ENCODE results near the gene MAPK1.
A peak's percentile ranks its signal among the peaks of the same experiment; 100 is the strongest.
"Not testable (repeated sequence)": the region's sequence is repeated elsewhere in the genome, so short reads cannot be mapped to it uniquely, and the experiment has no call there.

The MAPK1 gene

DNA sequence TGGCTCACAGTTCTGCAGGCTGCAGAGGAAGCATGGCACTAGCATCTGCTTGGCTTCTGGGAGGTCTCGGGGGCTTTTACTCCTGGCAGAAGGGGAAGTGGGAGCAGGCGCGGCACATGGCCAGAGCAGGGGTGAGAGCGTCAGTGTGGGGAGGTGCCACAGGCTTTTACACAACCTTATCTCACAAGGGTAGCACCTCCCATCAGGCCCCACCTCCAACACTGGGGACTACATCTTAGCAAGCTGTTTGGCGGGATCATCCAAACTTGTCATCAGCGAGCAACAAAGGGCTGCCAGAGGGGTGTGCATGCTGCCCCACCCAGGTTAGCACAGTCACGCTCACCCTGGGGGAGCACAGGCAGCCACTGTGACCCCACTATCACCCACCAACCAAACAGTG is 112.9 kb downstream of the MAPK1 start:
- H3K4me3 ChIP-seq (ENCODE audit: low read length): no peak overlapping the region

DNA sequence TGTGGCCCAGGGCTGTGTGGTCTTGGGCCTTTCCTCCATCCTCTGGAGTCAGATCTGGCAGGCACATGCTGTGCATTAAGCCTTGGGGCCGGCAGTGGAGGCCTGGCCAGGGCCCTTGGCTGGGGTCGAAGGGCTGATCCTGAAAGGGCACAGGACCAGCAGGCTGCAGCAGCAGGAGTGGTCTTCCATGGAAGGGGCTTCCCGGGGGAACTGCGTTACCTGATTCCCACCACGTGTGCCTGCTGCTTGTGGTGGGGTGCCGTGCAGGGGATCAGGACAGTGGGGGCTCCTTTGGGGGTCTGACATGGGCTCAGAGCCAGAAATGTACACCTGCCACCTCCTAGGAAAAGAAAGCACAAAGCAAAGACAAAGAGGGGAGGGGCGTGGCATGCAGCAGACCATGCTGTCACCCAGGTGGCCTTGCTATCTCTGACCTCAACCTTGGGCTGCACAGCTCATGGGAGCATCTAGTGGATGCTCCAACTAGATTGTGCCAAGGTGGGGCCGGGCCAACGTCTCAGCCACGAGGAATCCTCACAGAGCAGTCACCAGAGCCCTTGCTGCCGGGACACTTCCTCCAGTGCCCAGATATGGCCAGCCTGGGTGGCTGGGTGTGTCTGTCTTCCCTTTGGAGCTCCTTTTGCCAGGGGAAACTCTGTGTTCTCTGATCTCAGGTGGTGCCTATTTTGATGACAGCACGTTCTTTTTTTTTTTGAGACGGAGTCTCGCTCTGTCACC is 113.9 kb downstream of the MAPK1 start:
- Histone ChIP-seq H3K27me3 (ENCODE audit: insufficient read depth, low read length) (no peaks in the 10 kb centered on the region), H3K4me1 (ENCODE audit: insufficient read depth, low read length) (0 out of 2 replicates have a peak, but pooled peaks cover 2% of the 10 kb centered on the region), H3K36me3 (ENCODE audit: insufficient read depth, low read depth, low read length) (no peaks in the 10 kb centered on the region), H3K27ac (ENCODE audit: low read length) (no peak overlapping the region), H3K4me3 (ENCODE audit: low read length) (no peak overlapping the region), H3K9me3 (ENCODE audit: insufficient read depth, low read depth, low read length) (no peaks in the 10 kb centered on the region), H3K9ac (ENCODE audit: low read depth, low read length) (no peak overlapping the region)

More for the DNA sequence above, 112.9 kb downstream of the MAPK1 start:
- H3K27ac ChIP-seq (ENCODE audit: low read length): no peak overlapping the region
- no peaks in the 10 kb centered on the region for H3K27me3 ChIP-seq (ENCODE audit: insufficient read depth, low read length)
- H3K4me1 ChIP-seq (ENCODE audit: insufficient read depth, low read length): no peaks in the 10 kb centered on the region
- no peak overlapping the region for H3K9ac ChIP-seq (ENCODE audit: low read depth, low read length)
- no peaks in the 10 kb centered on the region for H3K36me3 ChIP-seq (ENCODE audit: insufficient read depth, low read depth, low read length)
- no peaks in the 10 kb centered on the region for H3K9me3 ChIP-seq (ENCODE audit: insufficient read depth, low read depth, low read length)

DNA sequence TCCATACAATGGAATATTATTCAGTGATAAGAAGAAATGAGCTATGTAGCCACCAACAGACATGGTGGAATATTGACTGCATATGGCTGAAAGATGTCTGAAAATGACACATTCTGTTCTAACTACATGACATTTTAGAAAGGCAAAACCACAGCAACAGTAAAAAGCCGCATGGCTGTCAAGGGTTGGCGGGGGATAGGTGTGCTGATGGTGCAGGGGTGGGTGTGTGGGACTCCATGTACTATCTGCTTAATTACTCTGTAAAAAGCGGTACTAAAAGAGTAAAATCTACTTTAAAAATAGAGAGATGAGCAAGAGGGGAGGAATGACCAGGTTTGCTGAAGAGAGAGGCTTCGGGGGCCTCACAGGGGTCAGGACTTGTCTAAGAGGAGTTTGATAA is 115.2 kb downstream of the MAPK1 start:
- Histone ChIP-seq H3K9me3 (ENCODE audit: insufficient read depth, low read depth, low read length) (no peaks in the 10 kb centered on the region), H3K27me3 (ENCODE audit: insufficient read depth, low read length) (no peaks in the 10 kb centered on the region), H3K4me1 (ENCODE audit: insufficient read depth, low read length) (0 out of 2 replicates have a peak, but pooled peaks cover 3% of the 10 kb centered on the region), H3K4me3 (ENCODE audit: low read length) (no peak overlapping the region), H3K27ac (ENCODE audit: low read length) (no peak overlapping the region), H3K36me3 (ENCODE audit: insufficient read depth, low read depth, low read length) (no peaks in the 10 kb centered on the region), H3K9ac (ENCODE audit: low read depth, low read length) (no peak overlapping the region)

DNA sequence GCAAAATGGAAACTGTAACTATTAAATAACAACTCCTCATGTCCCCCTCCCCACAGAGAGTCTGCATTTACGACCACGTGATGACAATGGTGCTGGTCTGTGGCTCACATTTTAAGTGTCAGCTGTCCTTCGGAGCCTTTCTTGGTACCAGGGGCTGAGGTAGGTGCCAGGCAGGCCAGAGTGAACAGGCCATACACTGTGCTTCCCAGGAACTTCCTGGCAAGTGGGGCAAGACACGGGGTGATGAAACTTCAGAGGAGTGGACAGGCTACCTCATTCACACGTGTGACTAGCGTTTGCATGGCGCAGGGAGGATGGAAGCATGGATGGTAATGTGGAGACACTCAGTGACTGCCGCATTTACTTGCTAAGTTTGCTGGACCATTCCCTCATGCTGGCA is 121.5 kb downstream of the MAPK1 start:
- H3K9me3 ChIP-seq (ENCODE audit: insufficient read depth, low read depth, low read length): no peaks in the 10 kb centered on the region
- no peaks in the 10 kb centered on the region for H3K36me3 ChIP-seq (ENCODE audit: insufficient read depth, low read depth, low read length)
- H3K4me1 ChIP-seq (ENCODE audit: insufficient read depth, low read length): 0 out of 2 replicates have a peak, but pooled peaks cover 3% of the 10 kb centered on the region
- no peak overlapping the region for H3K27ac ChIP-seq (ENCODE audit: low read length)
- H3K27me3 ChIP-seq (ENCODE audit: insufficient read depth, low read length): peaks cover 9% of the 10 kb centered on the region
- H3K4me3 ChIP-seq (ENCODE audit: low read length): no peak overlapping the region
- no peak overlapping the region for H3K9ac ChIP-seq (ENCODE audit: low read depth, low read length)

DNA sequence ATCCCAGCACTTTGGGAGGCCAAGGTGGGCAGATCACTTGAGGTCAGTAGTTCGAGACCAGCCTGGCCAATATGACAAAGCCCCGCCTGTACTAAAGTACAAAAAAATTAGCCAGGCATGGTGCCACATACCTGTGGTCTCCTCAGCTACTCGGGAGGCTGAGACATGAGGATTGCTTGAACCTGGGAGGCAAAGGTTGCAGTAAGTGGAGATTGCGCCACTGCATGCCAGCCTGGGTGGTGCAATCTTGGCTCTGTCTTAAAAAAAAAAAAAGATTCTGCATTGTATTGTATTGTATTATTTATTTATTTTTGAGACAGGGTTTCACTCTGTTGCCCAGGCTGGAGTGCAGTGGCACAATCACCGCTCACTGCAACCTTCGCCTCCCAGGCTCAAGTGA is 122.5 kb downstream of the MAPK1 start:
- H3K27ac ChIP-seq (ENCODE audit: low read length); H3K9ac ChIP-seq (ENCODE audit: low read depth, low read length); H3K36me3 ChIP-seq (ENCODE audit: insufficient read depth, low read depth, low read length): not testable (repeated sequence)

DNA sequence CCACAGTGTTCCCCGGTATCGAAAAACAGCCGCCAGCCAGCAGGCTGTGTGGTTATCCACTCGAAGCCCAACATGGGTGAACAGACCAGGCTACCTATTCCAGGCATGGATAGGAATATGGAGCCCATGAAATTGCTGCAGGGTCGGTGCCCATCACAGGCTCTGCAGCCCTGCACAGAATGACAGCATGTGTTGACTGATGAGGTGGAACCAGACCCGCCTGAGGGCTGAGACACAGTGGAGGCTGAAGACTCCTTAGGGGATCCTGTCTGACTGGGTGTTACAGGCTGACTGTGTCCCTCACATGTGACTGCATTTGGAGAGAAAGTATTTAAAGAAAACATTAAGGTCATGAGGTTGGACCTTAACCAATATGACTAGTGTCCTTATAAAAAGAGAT is 125.7 kb downstream of the MAPK1 start:
- Histone ChIP-seq H3K4me3 (ENCODE audit: low read length) (no peak overlapping the region), H3K9ac (ENCODE audit: low read depth, low read length) (no peak overlapping the region), H3K27ac (ENCODE audit: low read length) (no peak overlapping the region), H3K9me3 (ENCODE audit: insufficient read depth, low read depth, low read length) (no peaks in the 10 kb centered on the region), H3K4me1 (ENCODE audit: insufficient read depth, low read length) (peaks cover 3% of the 10 kb centered on the region), H3K27me3 (ENCODE audit: insufficient read depth, low read length) (peaks cover 42% of the 10 kb centered on the region), H3K36me3 (ENCODE audit: insufficient read depth, low read depth, low read length) (no peaks in the 10 kb centered on the region)

More for the DNA sequence above, 122.5 kb downstream of the MAPK1 start:
- not testable (repeated sequence) for H3K4me3 ChIP-seq (ENCODE audit: low read length); H3K4me1 ChIP-seq (ENCODE audit: insufficient read depth, low read length); H3K9me3 ChIP-seq (ENCODE audit: insufficient read depth, low read depth, low read length)
- peaks cover 16% of the 10 kb centered on the region for H3K27me3 ChIP-seq (ENCODE audit: insufficient read depth, low read length)

DNA sequence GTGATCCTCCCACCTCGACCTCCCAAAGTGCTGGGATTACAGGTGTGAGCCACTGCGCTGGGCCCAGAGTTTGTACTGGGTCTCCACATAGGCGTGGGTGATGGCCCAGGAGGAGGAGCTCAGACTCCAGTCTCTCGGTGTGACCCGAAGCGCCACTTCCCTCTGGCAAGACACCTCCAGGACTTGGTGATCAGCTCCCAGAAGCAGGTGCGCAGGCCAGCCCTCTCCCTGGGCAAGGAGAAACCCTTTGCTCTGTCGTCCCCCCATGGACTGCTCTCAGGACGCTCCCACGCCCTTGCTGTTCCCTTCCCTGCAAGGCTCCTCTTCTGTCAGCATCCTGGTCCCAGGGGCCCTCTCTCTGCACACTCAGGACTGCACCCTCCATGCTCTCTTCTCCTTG is 126.4 kb downstream of the MAPK1 start:
- Histone ChIP-seq H3K36me3 (ENCODE audit: insufficient read depth, low read depth, low read length) (no peaks in the 10 kb centered on the region), H3K9me3 (ENCODE audit: insufficient read depth, low read depth, low read length) (no peaks in the 10 kb centered on the region), H3K4me1 (ENCODE audit: insufficient read depth, low read length) (peaks cover 3% of the 10 kb centered on the region), H3K9ac (ENCODE audit: low read depth, low read length) (no peak overlapping the region), H3K4me3 (ENCODE audit: low read length) (no peak overlapping the region), H3K27me3 (ENCODE audit: insufficient read depth, low read length) (peaks cover 48% of the 10 kb centered on the region), H3K27ac (ENCODE audit: low read length) (no peak overlapping the region)

DNA sequence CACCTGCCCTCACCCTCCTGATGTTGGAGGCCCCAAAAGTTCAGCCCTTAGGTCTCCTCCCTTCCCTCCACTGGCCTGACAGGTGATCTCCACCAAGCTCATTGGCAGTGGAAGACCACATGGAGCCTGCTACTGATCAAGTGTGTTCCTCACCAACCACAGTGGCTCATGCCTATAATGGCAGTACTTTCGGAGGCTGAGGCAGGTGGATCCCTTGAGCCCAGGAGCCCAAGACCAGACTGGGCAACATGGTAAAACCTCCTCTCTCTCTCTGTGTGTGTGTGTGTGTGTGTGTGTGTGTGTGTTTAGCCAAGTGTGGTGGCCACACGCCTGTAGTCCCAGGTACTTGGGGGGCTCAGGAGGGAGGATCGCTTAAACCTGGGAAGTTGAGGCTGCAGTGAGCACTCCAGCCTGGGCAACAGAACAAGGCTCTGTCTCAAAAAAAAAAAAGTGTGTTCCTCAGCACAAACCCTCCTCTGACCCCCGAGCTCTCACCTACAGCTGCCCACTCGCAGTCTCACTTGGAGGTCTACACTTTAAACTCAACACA is 127.5 kb downstream of the MAPK1 start:
- Histone ChIP-seq H3K36me3 (ENCODE audit: insufficient read depth, low read depth, low read length) (no peaks in the 10 kb centered on the region), H3K27ac (ENCODE audit: low read length) (no peak overlapping the region), H3K4me3 (ENCODE audit: low read length) (no peak overlapping the region), H3K9ac (ENCODE audit: low read depth, low read length) (no peak overlapping the region), H3K27me3 (ENCODE audit: insufficient read depth, low read length) (peaks cover 51% of the 10 kb centered on the region), H3K4me1 (ENCODE audit: insufficient read depth, low read length) (peaks cover 4% of the 10 kb centered on the region), H3K9me3 (ENCODE audit: insufficient read depth, low read depth, low read length) (no peaks in the 10 kb centered on the region)

DNA sequence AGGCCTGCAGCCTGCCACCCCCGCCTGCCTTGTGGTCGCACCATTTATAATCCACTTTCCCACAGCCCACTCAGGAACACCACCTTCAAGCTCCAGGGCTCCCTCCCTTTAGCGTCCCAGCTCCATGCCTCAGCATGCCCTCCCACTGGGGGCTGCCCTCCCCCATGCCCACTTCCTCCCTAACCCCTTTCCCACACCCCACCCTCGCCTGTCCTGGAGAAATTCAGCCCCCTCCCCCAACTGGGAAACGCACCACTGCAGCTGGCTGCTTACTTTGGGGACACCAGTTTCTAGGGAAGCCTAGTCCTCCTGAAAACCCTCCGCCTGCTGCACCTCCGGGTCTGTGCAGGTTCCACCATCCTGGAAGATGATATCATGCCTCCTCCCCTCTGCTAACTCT is 128.5 kb downstream of the MAPK1 start:
- Histone ChIP-seq H3K27ac (ENCODE audit: low read length) (no peak overlapping the region), H3K36me3 (ENCODE audit: insufficient read depth, low read depth, low read length) (no peaks in the 10 kb centered on the region), H3K4me3 (ENCODE audit: low read length) (no peak overlapping the region), H3K27me3 (ENCODE audit: insufficient read depth, low read length) (peaks cover 60% of the 10 kb centered on the region), H3K4me1 (ENCODE audit: insufficient read depth, low read length) (peaks cover 9% of the 10 kb centered on the region), H3K9me3 (ENCODE audit: insufficient read depth, low read depth, low read length) (no peaks in the 10 kb centered on the region), H3K9ac (ENCODE audit: low read depth, low read length) (no peak overlapping the region)

DNA sequence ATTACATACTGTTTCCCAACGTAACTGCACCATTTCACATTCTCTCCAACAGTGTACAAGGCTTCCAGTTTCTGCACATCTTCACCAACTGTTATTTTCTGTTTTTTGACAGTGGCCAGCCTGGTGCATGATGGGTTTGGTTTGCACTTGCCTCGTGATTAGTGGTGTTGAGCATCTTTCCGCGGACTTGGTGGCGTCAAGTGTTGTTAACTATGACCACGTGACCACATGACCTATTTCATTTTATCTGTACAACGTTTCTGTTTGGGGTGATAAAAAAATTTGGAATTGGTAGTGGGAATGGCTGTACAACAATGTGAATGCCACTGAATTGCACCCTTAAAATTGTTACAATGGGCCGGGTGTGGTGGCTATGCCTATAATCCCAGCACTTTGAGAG is 129.4 kb downstream of the MAPK1 start:
- H3K27me3 ChIP-seq (ENCODE audit: insufficient read depth, low read length): peaks cover 63% of the 10 kb centered on the region
- H3K4me1 ChIP-seq (ENCODE audit: insufficient read depth, low read length): peaks cover 9% of the 10 kb centered on the region
- H3K27ac ChIP-seq (ENCODE audit: low read length): no peak overlapping the region
- H3K9ac ChIP-seq (ENCODE audit: low read depth, low read length): no peak overlapping the region
- no peaks in the 10 kb centered on the region for H3K36me3 ChIP-seq (ENCODE audit: insufficient read depth, low read depth, low read length)
- H3K9me3 ChIP-seq (ENCODE audit: insufficient read depth, low read depth, low read length): no peaks in the 10 kb centered on the region
- H3K4me3 ChIP-seq (ENCODE audit: low read length): no peak overlapping the region

DNA sequence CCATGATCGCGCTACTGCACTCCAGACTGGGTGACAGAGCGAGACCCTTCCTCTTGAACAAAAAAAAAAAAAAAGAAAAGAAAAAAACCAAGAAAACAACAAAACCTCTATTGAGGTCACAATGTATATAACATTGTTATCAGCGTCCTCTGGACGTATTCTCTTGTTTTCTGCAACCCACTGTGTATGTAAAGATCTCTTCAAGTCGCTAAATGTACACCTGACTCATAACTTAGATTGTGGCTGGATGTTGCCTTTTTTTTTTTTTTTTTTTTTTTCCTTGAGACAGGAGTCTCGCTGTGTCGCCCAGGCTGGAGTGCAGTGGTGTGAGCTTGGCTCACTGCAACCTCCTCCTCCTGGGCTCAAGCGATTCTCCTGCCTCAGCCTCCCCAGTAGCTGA is 130.5 kb downstream of the MAPK1 start:
- Histone ChIP-seq H3K9me3 (ENCODE audit: insufficient read depth, low read depth, low read length) (no peaks in the 10 kb centered on the region), H3K9ac (ENCODE audit: low read depth, low read length) (no peak overlapping the region), H3K4me3 (ENCODE audit: low read length) (no peak overlapping the region), H3K4me1 (ENCODE audit: insufficient read depth, low read length) (peaks cover 9% of the 10 kb centered on the region), H3K36me3 (ENCODE audit: insufficient read depth, low read depth, low read length) (no peaks in the 10 kb centered on the region), H3K27me3 (ENCODE audit: insufficient read depth, low read length) (peaks cover 63% of the 10 kb centered on the region), H3K27ac (ENCODE audit: low read length) (no peak overlapping the region)

DNA sequence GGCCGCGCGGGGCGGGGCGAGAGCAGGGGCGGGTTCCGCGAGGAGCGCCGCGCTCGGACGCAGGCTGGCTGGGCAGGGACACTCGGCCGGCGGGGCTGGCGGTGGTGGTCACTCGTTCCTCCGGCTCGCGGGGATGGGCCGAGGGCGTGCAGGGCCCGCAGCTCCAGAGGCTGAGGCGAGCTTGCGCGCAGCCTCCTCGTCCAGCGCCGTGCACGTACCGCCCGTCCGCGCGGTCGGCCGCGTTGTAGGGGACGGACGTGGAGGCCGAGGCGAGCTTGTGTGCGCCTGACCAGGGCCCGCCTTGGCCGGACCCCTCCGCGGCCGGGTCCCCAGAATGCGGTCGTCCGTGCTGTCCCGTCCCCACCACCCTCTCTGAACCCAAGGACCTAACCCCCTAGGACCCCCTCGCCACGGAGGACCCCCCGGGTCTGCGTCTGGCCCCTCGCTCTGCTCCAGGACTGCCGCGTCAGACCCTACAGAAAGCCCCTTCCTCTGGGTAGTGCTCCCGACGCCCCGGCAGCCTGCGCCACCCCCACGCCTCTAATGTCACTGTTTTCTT is 131.3 kb downstream of the MAPK1 start:
- Histone ChIP-seq H3K9me3 (ENCODE audit: insufficient read depth, low read depth, low read length) (no peaks in the 10 kb centered on the region), H3K4me3 (ENCODE audit: low read length) (peak overlapping the region; percentile 61; the same call in 1 of the 2 replicates), H3K27ac (ENCODE audit: low read length) (no peak overlapping the region), H3K27me3 (ENCODE audit: insufficient read depth, low read length) (peaks cover 56% of the 10 kb centered on the region), H3K9ac (ENCODE audit: low read depth, low read length) (no peak overlapping the region), H3K36me3 (ENCODE audit: insufficient read depth, low read depth, low read length) (no peaks in the 10 kb centered on the region), H3K4me1 (ENCODE audit: insufficient read depth, low read length) (peaks cover 9% of the 10 kb centered on the region)
